ENCODE measurements around the gene MTHFD1L.

MTHFD1L gene

DNA sequence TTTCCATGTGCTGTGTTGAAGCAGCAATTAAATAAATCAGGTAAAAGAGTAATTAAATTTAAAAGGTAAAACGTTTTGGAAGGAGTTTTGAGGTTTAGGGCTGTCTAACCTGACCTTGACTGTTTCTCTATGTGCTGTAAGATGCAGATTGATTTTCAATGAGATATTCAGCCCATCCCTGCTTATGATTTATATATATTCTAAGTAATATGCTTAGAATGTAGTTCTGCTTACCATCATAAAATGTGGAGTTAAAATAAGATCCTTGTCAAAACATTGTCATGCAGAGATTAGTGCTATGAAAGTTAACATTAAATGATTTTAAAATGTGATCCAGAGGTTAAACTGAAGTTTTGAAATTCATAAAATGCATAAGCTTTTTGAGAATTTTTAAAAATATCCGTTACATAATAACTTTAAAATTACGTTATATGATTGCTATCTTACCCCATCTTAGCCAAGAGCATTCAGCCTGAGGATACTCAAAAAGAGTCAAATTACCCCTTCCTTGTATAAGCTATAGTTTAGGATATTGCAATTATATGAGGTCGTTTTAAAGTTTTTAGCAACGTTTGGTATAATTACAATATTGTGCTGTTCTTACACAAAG is 122.5 kb downstream of the MTHFD1L start:
- no peaks in the 10 kb centered on the region for H4K20me1 ChIP-seq (ENCODE audit: insufficient read depth)
- no peak overlapping the region for H3K27ac ChIP-seq
- no peak overlapping the region for H3K9ac ChIP-seq
- TF ChIP-seq, protein P1, sequence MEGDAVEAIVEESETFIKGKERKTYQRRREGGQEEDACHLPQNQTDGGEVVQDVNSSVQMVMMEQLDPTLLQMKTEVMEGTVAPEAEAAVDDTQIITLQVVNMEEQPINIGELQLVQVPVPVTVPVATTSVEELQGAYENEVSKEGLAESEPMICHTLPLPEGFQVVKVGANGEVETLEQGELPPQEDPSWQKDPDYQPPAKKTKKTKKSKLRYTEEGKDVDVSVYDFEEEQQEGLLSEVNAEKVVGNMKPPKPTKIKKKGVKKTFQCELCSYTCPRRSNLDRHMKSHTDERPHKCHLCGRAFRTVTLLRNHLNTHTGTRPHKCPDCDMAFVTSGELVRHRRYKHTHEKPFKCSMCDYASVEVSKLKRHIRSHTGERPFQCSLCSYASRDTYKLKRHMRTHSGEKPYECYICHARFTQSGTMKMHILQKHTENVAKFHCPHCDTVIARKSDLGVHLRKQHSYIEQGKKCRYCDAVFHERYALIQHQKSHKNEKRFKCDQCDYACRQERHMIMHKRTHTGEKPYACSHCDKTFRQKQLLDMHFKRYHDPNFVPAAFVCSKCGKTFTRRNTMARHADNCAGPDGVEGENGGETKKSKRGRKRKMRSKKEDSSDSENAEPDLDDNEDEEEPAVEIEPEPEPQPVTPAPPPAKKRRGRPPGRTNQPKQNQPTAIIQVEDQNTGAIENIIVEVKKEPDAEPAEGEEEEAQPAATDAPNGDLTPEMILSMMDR (conservative IDR thresholded peaks at IDR 0.05; ENCODE audit: low read depth, low read length) = no peak
- no peak overlapping the region for H3K4me2 ChIP-seq
- H3K36me3 ChIP-seq (ENCODE audit: insufficient read depth) = 0 out of 2 replicates have a peak, but pooled peaks cover 3% of the 10 kb centered on the region
- no peaks in the 10 kb centered on the region for H3K79me2 ChIP-seq (ENCODE audit: insufficient read depth, low read depth)
- H3K4me1 ChIP-seq (ENCODE audit: low read depth, poor library complexity, severe bottlenecking) = no peaks in the 10 kb centered on the region
- H3K4me3 ChIP-seq (IDR thresholded peaks at IDR 0.05; ENCODE audit: insufficient read depth, low read depth, low read length) = no peak overlapping the region
- no peaks in the 10 kb centered on the region for H3K27me3 ChIP-seq (ENCODE audit: insufficient read depth, low read depth)
- no peak overlapping the region for H2AFZ ChIP-seq (ENCODE audit: low read depth)

DNA sequence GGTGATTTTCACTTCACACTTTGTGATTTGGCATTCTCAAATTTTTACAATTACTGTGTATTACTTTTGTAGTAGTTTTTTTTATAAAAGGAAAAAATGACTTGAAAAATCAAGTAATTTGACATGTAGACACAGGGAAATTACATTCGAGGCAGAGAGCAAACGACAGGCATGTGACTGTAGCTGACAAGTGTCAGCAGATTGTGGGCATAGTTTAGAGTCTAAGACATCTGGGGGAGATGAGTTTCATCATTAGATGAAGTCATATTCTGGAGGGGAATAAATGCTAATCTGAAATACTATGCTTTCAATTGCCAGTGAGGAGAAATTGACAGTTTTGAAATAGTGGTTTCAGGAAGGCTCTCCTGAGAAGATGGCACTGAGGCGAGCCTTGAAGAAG is 126.0 kb downstream of the MTHFD1L start:
- Histone ChIP-seq H3K9ac (no peak overlapping the region), H3K4me2 (no peak overlapping the region), H3K4me3 (IDR thresholded peaks at IDR 0.05; ENCODE audit: insufficient read depth, low read depth, low read length) (no peak overlapping the region), H2AFZ (ENCODE audit: low read depth) (no peak overlapping the region), H3K79me2 (ENCODE audit: insufficient read depth, low read depth) (no peaks in the 10 kb centered on the region), H3K36me3 (ENCODE audit: insufficient read depth) (peaks cover 3% of the 10 kb centered on the region; the same call in 1 of the 2 replicates), H4K20me1 (ENCODE audit: insufficient read depth) (no peaks in the 10 kb centered on the region), H3K4me1 (ENCODE audit: low read depth, poor library complexity, severe bottlenecking) (no peaks in the 10 kb centered on the region), H3K27ac (no peak overlapping the region), H3K27me3 (ENCODE audit: insufficient read depth, low read depth) (no peaks in the 10 kb centered on the region)
- TF ChIP-seq, protein P1 (conservative IDR thresholded peaks at IDR 0.05; ENCODE audit: low read depth, low read length) = no peak

DNA sequence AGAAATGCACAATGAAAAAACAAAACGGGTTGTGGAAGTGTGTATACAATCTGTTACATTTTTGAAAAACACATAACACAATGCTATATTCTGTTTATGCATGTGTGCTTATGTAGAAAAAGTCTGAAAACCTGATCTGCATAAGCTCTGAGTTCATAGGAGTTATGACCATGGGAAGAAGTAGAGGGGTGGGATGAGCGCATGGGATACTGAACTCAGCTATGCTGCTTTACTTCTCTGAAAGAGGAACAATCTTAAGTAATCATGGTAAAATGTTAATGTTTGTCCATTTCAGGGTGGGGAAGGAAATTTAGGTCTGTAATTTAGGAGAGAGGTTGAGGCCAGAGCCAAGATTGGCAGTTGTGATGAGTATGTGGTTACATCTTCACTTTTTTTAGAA is 126.8 kb downstream of the MTHFD1L start:
- H3K9ac ChIP-seq = no peak overlapping the region
- no peaks in the 10 kb centered on the region for H3K4me1 ChIP-seq (ENCODE audit: low read depth, poor library complexity, severe bottlenecking)
- peaks cover 3% of the 10 kb centered on the region; the same call in 1 of the 2 replicates for H3K36me3 ChIP-seq (ENCODE audit: insufficient read depth)
- no peak overlapping the region for H2AFZ ChIP-seq (ENCODE audit: low read depth)
- H3K4me2 ChIP-seq = no peak overlapping the region
- no peak overlapping the region for H3K27ac ChIP-seq
- TF ChIP-seq, protein P1 (conservative IDR thresholded peaks at IDR 0.05; ENCODE audit: low read depth, low read length) = no peak
- no peaks in the 10 kb centered on the region for H3K27me3 ChIP-seq (ENCODE audit: insufficient read depth, low read depth)
- no peaks in the 10 kb centered on the region for H4K20me1 ChIP-seq (ENCODE audit: insufficient read depth)
- H3K4me3 ChIP-seq (IDR thresholded peaks at IDR 0.05; ENCODE audit: insufficient read depth, low read depth, low read length) = no peak overlapping the region
- no peaks in the 10 kb centered on the region for H3K79me2 ChIP-seq (ENCODE audit: insufficient read depth, low read depth)

DNA sequence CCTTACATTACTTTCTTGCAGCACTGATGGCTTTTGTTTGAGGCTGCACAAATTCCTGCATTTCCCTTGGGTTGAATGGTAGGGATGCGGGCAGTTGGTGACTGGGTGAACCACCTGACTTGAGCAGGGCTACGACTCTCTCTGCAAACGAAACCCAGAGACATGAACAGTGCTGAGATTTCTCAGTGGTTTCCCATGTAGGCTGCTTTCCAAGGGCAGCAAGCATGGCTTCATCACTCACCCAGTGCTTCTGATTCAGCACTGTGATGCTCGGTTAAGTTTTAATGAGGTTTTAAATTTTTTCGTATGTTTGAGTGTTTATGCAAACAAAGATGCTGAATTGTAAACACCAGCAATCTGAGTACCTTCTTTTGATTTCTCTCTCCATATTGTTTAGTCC is 127.2 kb downstream of the MTHFD1L start:
- Histone ChIP-seq H2AFZ (ENCODE audit: low read depth) (no peak overlapping the region), H3K4me3 (IDR thresholded peaks at IDR 0.05; ENCODE audit: insufficient read depth, low read depth, low read length) (no peak overlapping the region), H3K4me2 (no peak overlapping the region), H3K79me2 (ENCODE audit: insufficient read depth, low read depth) (no peaks in the 10 kb centered on the region), H3K4me1 (ENCODE audit: low read depth, poor library complexity, severe bottlenecking) (no peaks in the 10 kb centered on the region), H4K20me1 (ENCODE audit: insufficient read depth) (no peaks in the 10 kb centered on the region), H3K27ac (no peak overlapping the region), H3K27me3 (ENCODE audit: insufficient read depth, low read depth) (no peaks in the 10 kb centered on the region), H3K9ac (no peak overlapping the region), H3K36me3 (ENCODE audit: insufficient read depth) (peaks cover 3% of the 10 kb centered on the region; the same call in 1 of the 2 replicates)
- TF ChIP-seq, protein P1 (conservative IDR thresholded peaks at IDR 0.05; ENCODE audit: low read depth, low read length) = no peak

All from KMS-11 (cell line).